Measurements from ENCODE around the gene TSN.
"Not testable (repeated sequence)": the region's sequence is repeated elsewhere in the genome, so short reads cannot be mapped to it uniquely, and the experiment has no call there.

Gene TSN

DNA sequence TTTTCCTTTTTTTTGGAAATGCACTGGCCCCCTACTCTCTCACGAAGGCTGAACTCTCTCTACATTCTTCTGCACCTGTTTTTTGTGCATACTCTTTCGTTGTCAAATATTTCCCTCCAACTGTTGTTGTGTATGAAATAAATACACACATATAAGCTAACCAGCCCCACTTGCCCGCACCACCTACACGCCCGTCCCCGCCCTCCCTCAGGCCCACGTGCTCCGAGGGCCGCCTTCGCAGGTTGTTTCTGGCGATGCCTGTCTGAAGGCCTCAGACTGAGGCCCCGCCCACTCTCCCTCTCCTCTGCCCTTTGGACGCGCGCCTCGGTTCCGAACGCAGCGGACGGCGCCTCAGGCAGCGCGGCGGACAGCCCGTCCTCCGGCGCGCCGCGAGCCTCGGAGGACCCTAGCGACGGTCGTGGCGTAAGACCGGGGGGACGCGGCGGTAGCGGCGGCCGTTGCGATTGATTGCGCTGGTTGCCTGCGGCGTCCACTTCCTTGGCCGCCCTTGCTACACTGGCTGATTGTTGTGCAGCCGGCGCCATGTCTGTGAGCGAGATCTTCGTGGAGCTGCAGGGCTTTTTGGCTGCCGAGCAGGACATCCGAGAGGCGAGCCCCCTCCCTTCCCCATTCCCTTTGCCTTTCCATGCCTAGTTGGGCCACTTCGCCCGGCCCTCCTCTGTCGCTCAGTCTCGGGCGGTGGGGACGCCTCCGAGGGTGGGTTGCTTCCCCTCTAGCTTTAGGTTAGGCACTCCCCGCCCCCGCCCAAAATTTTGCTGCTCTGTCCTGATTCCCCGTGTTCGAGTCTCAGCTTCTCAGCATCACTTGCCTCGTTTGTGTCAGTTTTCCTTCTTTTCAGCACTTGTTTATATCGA lies at the start of gene TSN:
TSN (plus strand) TSS at position 415 of the 875 bp plus-strand sequence; CDS start at position 544, 129 bp downstream.
- peak; percentile 95 for DNase-seq

DNA sequence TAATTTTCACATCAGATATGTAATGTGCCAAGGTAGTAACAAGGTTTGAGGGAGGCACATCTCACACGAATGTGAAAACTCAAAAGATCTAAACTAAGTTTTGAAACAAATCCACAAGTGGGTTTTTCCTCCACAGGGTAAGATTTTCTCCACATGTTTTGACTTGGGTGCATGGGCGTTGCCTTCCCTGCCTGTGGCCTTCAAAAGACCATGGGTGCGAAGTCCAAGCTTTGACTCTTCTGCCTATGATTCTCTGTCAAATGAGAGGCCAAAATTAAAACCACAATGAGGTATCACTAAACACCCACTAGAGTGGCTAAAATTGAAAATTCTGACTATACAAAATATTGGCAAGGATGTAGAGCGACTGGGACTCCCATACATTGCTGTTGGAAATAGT lies 49.5 kb upstream of the TSN start:
- DNase-seq = no peak

DNA sequence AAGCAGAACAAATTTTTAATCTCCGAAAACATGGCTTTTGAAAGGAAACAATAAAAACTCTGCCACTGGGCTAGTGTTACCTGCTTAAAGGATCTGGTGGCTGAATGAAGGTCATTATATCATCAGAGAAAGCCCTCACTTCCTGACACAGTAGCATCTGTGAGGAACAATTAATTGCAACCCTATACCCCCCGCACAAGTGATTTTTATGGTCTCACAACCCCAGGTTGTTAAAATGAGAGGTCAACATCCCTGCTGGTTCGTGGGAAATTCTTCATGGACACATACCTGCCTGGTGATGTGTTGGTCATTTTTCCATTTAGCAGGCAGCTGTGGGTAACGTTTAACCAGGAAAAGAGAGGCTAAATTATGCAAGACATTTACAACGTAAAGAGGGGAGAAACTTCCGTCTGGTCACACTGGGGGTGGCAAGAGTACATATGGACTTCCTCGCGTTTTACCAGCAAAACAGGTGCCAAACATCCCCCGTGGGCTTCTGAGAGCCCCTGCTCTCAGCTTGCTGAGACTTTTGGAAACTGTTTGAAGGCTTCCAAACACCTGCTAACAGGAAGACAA lies 48.0 kb upstream of the TSN start:
- no peak for DNase-seq

DNA sequence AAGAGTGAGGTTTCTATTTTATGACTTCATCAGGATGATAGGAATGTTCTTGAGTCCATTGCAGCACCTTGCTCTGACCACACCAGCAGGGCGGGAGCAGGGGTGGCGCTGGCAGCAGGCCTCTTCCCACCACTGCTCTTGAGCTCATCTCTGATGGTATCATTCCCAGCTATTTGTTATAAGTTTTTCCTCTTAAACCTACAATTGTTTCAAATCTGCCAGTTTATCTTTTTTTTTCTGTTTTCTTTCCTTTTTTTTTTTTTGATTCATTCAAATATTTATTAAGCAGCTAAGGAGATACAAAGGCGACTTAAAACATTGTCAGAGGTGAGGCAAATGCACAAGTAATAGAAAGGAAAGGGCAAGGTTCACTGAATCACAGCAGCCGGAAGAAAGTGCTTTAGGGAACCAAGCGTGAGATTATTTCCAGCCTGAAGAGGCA lies 47.5 kb upstream of the TSN start:
- DNase-seq = no peak

DNA sequence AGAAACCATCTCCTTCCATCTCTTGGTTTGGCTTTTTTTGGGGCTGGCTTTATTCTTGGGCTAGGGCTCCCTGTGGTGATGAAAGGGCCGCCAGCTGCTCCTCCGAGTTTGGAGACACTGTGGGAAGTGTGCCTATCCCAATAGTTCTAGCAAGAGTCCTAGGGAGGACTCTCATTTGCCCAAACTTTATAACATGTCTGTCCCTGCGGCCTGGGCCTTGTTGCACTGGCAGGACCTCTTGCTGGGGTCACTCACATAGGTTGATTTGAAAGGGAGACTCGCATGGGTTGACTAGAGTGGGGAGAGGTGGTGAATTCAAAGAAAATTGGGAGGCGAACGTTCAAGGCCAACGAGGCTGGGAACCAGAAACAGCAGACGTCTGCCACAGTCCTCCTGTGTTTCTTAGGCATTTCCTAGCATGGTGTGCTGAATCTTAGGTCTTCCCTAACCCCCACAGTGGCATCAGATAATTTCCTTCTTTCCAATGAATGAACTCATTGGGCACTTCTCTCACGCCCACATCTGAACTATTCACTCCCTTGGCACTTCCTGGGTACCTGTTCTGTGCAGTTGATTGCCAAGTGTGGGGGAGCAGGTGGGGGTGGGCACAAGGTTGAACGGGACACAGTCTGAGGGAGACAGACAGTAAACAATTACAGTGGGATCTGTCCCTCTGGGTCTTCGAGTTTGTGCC lies 45.5 kb upstream of the TSN start:
- DNase-seq = no peak

DNA sequence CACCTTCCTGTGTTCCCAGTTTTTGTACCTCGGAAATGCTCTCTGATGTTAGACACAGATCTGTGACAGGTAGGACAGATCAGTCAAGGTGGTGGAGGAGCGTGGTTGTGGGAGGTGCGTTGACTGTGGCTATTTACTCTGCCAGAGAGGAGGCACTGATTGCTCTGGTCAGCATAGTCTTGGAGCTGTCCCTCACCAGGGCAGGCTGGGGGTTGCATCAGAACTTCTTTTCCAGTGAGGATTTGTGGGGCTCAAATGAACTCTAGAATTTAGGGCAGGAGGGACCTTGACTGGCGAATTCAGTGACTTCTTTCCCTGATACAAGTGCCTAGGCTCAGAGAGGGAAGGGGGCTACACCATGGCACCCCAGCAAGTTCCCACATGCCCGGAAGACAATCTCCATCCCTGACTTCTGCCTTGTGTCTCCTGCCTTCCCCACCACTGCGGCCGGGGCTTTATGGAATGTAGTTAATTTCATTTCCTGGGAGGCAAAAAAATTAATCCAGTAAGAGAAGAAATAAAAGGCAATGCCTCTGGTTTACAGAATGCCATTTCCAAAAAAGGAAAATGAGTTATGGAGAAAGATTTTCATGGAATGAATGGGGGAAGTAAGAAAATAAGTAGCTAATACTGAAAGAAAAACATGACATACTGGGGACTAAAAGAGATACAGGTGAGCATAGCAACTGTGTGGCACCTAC lies 44.8 kb upstream of the TSN start:
- DNase-seq = no peak

DNA sequence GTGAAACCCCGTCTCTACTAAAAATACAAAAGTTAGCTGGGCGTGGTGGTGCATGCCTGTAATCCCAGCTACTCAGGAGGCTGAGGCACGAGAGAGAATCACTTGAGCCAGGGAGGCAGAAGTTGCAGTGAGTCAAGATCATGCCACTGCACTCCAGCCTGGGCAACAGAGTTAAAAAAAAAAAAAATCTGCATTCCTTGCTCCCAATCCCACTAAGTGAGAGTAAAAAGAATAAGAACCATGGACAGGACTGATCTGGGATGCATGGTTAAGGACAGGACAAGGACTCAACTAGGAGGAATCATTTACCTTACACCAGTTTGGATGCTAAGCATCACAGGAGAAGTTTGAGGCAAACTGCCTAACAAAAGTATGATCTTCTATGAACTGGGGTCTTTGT lies 44.0 kb upstream of the TSN start:
- not testable (repeated sequence) for DNase-seq

DNA sequence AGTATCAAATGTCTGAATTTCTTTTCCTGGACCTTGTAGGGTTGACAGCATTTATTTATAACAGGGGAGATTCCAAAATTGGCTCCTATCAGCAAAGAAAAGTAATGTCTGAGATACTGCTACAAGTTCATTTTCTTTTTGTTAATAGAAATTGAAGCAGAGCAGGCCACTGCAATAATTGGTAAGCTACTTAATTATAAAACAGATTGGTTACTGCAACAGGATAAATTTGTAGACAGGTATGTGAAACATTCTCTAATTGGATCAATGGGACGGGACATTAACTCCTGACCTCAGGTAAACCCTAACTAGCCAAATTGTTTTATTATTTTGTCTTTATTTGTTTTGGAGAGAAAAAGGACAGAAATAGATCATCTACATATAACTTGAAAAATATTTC lies 39.3 kb upstream of the TSN start:
- no peak for DNase-seq

DNA sequence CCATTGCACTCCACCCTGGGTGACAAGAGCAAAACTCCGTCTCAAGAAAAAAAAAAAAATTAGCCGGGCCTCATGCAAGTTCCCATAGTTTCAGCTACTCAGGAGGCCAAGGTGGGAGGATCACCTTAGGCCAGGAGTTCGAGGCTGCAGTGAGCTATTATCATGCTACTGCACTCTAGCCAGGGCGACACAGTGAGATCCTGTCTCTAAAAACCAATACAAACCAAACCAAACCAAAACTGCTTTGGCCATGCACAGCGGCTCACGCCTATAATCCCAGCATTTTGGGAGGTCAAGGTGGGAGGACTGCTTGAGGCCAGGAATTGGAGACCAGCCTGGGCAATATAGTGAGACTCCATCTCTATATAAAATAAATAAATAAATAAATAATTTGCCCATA lies 37.9 kb upstream of the TSN start:
- no peak for DNase-seq

DNA sequence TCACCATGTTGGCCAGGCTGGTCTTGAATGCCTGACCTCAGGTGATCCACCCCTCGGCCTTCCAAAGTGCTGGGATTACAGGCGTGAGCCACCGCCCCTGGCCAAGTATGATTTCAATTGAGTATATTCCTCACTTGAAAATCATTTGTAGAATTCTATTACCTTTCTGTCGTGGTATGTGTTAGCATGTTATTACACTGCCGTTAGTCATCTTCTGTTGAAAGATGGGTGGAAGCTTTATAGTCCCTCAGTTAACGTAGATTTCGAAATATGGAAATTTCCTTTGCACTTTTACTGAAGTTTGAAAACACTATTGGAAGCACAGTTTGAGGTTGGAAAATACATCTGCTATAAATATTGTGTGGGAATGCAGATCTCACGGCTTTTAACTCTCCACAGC lies 33.5 kb upstream of the TSN start:
- DNase-seq = no peak

DNA sequence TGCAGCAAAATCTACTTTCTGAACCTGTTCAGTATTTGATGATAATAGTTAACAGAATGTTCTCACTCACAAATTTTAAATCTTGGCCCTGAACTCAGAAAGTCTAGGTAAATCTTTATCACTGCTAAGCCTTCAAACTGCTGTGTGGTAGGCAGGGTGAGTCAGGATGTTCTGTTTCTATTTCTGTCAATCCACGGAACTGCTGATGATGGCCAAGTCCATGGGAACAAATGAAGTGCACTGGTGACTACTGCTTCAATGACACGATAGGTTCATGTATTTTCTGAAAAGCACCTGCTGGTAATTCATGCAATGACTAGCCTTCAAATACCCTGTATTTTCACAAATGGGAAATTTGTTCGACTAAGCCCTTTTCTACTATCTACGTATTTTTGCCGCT lies 33.0 kb upstream of the TSN start:
- no peak for DNase-seq

DNA sequence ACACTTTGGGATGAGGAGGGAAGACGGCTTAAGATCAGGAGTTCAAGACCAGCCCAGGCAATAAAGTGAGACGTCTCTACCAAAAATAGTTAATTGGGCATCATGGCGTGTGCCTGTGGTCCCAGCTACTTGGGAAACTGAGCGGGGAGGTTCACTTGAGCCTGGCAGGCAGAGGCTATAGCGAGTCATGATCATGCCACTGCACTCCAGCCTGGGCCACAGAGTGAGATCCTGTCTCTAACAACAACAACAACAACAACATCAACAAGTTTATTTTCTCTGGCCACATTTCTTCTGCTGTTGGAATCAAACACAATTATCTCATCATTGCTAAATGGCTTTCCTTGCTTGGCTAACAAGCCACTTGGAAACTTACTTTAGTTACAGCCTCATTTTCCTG lies 32.1 kb upstream of the TSN start:
- no peak for DNase-seq

DNA sequence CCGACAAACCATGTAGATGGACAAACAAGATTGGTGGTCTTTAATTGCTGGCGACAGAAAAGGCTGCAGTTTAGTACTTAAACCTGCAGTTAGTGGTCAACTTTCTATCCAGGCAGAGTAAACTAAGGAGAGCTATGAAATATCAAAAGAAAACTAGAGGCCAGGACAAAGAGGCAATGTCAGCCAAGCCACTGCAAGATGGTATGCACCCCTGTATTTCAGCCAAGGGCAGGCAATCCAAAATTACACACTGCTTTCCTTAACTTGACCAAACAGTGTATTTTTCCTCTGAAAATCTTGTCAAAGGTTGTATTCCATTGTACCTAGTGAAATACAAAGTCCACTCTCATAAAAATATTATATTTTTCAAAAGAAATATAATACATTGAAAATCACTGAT lies 28.1 kb upstream of the TSN start:
- no peak for DNase-seq

DNA sequence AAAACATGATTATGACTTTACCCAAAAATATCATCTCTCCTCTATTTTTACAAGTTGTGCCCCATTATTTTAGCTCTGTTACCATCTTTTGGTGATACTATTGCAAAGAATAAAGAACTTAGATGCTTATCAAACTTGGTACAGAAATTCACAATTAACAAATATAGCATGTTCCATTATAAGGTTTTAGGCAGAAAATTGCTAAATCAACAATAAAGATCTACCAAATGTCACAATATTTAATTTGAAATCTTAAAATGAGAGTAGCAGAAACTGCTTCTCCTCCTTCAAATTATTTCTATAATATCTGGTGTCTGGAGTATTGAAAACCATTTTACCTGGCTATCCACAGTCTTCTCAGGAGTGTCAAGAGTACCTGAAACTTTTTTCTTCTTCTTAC lies 27.5 kb upstream of the TSN start:
- no peak for DNase-seq

DNA sequence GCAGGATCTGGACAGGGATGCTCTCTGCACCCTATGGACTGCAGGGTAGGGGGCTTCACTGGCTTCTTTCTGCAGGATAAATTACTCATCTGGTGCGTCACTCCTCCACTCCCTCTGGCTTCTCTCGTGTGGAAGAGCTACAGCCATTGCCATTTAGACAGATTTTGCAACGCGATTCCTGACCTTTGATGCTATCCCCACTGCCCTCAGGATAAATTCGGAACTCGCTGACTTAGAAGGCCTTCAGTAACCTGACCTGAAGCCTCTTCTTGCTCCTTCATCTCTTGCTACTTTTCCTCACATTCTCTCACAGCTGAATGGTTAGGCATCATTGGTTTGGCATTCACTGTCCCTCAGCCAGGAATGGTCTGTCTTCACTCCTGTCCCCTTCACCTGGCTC lies 24.1 kb upstream of the TSN start:
- no peak for DNase-seq

DNA sequence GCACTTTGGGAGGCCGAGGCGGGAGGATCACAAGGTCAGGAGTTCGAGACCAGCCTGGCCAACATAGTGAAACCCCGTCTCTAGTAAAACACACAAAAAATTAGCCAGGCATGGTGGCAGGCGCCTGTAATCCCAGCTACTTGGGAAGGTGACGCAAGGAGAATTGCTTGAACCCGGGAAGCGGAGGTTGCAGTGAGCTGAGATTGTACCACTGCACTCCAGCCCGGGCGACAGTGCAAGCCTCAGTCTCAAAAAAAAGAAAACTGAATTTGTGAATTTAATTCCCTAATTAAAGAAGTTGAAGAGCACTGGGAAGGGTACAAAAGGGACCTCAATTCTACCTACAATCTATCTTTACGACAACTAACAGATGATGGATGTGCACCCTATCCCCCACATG lies 20.9 kb upstream of the TSN start:
- DNase-seq = not testable (repeated sequence)

DNA sequence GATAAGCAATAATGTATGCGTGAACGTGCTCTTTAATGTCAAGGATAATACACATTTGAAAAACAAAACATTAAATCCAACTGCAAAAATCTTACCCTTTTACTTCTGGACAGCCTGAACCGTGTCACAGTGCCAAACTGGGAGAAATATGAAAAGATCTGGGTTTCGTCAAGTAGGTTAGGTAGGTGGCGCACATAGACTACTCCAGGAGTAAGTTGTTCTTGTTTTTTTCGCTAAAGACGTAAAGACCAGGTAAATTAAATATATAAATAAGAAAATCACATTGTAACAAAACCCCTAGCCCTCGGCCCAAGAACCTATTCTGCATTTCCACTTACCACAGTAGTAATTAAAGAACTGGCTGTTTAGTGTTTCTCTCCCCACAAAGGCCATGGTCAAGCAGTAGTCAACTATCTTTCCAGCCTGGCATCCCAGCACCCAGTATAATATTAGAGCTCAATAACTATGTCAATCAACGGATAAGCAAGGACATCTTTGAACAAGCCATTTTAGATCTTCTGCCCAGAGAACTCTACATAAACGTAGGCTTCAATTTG lies 19.9 kb upstream of the TSN start:
- peak; percentile 22 for DNase-seq

DNA sequence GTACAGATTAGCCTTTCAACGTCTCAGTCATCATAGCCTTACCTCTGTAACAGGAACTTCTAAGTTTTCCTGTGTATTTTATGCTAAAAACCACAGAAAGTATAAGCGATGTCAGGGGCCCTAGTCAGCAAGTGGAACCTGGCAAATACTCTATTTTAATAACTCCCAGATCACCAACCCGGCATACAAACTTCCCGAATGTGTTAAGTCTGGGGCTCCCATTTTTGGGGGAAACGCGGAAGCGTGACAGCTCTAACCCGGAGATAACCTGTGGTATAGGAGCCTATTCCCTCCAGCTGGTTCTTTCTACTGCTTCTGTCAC lies 19.4 kb upstream of the TSN start:
- DNase-seq = no peak

DNA sequence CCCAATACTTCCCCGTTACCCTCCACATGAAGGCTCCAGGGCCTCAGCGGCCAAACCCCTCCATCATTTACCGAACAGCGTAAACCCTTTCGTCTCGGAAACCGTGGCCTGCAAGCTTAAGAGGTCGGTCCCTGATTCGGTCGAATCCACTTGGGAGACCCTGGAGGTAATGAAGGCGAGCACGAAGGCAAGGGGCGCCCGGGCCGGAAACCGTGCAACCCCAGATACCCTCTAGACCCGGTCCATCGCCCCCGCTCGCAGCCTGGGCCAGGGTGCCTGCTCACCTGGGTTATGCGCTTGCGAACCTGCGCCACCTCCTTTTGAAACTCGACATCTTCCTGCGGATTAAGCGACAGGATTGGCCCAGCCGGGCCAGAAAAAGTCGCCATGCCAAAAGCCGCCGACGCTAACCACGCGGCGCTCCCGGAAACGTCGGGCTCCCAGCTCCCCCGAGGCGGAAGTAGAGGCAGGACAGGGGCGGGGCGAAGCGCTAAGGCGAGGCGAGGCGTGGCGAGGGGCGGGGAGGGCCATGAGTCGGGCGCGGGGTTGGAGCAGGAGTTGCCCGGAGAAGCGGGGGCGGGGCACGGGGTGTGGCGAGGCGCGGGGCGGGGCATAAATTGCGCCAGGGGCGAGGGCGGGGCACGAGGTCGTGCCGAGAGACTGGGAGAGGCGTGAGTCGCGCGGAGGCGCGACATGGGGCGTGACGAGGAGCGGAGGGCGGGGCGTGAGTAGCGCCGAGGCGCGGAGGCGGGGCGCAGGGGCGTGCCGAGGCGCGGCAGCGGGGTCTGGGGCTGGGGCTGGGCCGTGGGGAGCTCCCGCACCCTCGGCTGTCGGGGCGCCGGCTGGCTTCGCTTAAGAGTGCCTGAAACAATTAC lies 18.8 kb upstream of the TSN start, which contains the start of gene NIFK:
NIFK (minus strand) TSS at position 414 of the 875 bp plus-strand sequence; CDS start at position 389, 25 bp downstream.
- DNase-seq = peak; percentile 97

DNA sequence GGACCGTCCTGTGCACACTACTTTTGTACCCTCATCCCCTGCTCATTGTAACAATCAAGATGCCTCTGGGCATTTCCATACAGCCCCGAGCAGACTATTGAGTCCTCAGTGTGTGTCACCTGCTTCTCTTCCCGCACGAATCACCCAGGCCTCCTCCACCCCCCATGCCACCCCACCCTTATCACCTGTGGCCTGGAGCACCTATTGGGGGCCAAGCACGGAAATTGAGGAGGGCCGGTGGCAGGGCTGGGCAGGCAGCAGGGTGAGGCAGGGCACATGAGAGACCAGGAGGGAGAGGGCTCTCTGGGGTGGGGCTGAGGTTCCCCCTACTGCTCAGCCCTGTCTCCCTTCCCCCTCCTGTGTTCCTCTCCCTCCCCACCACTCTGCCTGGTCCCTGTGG lies 14.5 kb upstream of the TSN start:
- DNase-seq = no peak

DNA sequence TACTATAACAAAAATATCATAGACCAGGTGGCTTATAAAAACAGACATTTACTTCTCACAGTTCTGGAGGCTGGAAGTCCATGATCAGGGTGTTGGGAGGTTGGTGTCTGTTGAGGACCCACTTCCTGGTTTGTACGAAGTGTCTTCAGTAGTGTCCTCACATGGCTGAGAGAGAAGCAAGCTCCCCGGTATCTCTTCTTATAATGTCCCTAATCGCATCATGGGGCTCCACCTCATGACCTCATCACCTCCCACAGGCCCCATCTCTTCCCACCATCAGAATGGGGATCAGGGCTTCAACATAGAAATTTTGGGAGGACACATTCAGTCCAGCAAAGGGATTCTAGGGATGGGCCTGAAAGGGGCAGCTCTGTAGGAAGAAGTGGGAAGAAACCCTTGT lies 14.0 kb upstream of the TSN start:
- DNase-seq = no peak

DNA sequence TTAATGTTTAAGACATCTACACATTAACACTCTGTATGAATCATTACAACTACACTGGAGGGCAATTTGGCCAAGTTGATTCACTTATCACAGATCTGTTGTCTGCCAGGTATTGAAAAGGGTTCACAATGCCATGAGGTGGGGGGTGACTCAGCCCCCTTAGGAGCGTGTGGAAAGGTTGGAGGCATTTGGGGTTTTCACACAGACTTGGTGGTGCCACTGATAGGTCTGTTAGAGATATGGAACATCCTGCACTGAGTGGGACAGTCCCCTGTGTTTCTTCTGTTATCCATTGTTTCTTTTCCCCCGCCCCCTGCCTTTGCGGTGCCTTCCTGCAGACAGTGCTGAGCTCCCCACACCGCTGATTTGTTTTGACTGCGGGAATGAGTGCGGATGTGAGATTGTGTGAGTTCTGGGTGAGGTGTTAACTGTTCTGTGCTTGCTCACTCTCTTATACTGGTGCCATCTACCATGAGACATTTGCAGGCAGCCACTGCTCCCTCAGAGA lies 9.3 kb upstream of the TSN start:
- no peak for DNase-seq

Measured in DMS79 treated with DMSO at 0.1 percent for 48 hours (cell line).